Panc1 (cell line): Measurements from ENCODE around the gene LMTK2. TPM values are rescaled to one million over a fixed set of nuclear protein-coding genes. Genes with fewer than 3 reads are reported as not detected.

Source experiments
- ATAC-seq: fragments of 200-7000 bp; cut with Tn5 transposase; 2 replicates; pipeline ENCODE4 v1.9.1; 2020; ENCODE audit warnings: mild to moderate bottlenecking, moderate library complexity
- BruUV-seq: library from RNA; stranded (reverse); fragments of 400-500 nt; replicated peaks from 2 replicates; lab custom pipeline; 2021; lab: Mats Ljungman, UMichigan
- CTCF ChIA-PET: fragments of 300-600 bp; sonication (Branson Sonifier 250); formaldehyde crosslinking; loops from one replicate; lab custom pipeline; 2022; ENCODE audit warnings: antibody characterized with exemption; lab: Charles Lee
- POLR2A ChIA-PET: fragments of 300-600 bp; sonication (Branson Sonifier 250); formaldehyde crosslinking; loops from one replicate; lab custom pipeline; 2022; ENCODE audit warnings: antibody characterized with exemption; lab: Charles Lee
- DNase-seq: peaks from one replicate; pipeline ENCODE4 v3.0.0-alpha.2; 2010; ENCODE audit warnings: low read depth, low spot score
- H3K27ac ChIP-seq: 2 replicates; pipeline ENCODE4 v1.5.1; 2011; ENCODE audit warnings: mild to moderate bottlenecking, low read length, inconsistent platforms
- H3K27me3 ChIP-seq: fragments of 200-500 bp; sonication (Bioruptor generic); 2 replicates; pipeline ENCODE4 v1.6.0; 2014; ENCODE audit warnings: low read length, inconsistent platforms; ENCODE audit not compliant: control insufficient read depth, insufficient read depth
- H3K36me3 ChIP-seq: fragments of 200-500 bp; sonication (Bioruptor generic); 2 replicates; pipeline ENCODE4 v1.5.1; 2014; ENCODE audit warnings: inconsistent platforms, mild to moderate bottlenecking, low read length, moderate library complexity; ENCODE audit not compliant: control insufficient read depth, insufficient read depth
- H3K4me1 ChIP-seq: 2 replicates; pipeline ENCODE4 v1.5.1; 2011; ENCODE audit warnings: inconsistent platforms, mild to moderate bottlenecking, low read length, moderate library complexity; ENCODE audit not compliant: control insufficient read depth, insufficient read depth
- H3K4me3 ChIP-seq, 2 experiments: 2 replicates each; pipeline ENCODE4 v1.5.1; 2011 to 2012; ENCODE audit warnings: low read depth in 2 of 2, low read length in 2 of 2, mild to moderate bottlenecking in 2 of 2, inconsistent platforms in 1 of 2, moderate library complexity in 1 of 2
- H3K9me3 ChIP-seq: fragments of 200-500 bp; sonication (Bioruptor generic); 2 replicates; pipeline ENCODE4 v1.5.1; 2014; ENCODE audit warnings: low read depth, mild to moderate bottlenecking, inconsistent platforms, low read length, moderate library complexity; ENCODE audit not compliant: control insufficient read depth, insufficient read depth
- CTCF ChIP-seq: fragments of 450-650 bp; IDR thresholded peaks from 2 replicates; pipeline ENCODE4 v1.5.1; 2017; ENCODE audit warnings: mild to moderate bottlenecking
- POLR2AphosphoS5 ChIP-seq: IDR thresholded peaks from 2 replicates; pipeline ENCODE4 v1.6.1; 2012; ENCODE audit warnings: mild to moderate bottlenecking, low read depth, low read length, moderate library complexity
- REST ChIP-seq, 2 experiments: IDR thresholded peaks; 2 replicates each; pipeline ENCODE4 v1.6.1; 2011 to 2012; ENCODE audit warnings: low read depth in 2 of 2, control low read depth in 1 of 2, low read length in 1 of 2, mild to moderate bottlenecking in 1 of 2, moderate library complexity in 1 of 2; ENCODE audit not compliant: insufficient read depth in 1 of 2
- SIN3A ChIP-seq: IDR thresholded peaks from 2 replicates; pipeline ENCODE4 v1.6.1; 2012; ENCODE audit warnings: low read depth, mild to moderate bottlenecking, low read length, moderate library complexity, borderline replicate concordance; ENCODE audit not compliant: insufficient read depth
- TCF7L2 ChIP-seq: IDR thresholded peaks from 2 replicates; pipeline ENCODE4 v1.6.1; 2011; ENCODE audit warnings: mild to moderate bottlenecking, low read depth, low read length, inconsistent platforms
- in situ Hi-C: cut with HindIII; loops from 2 replicates; pipeline ENCODE4 v1.10.0; 2016; ENCODE audit warnings: low sequenced_read_pairs, low pct_unique_long_range_greater_than_20kb
- intact Hi-C: fragments of 100-400 bp; cut with micrococcal nuclease; formaldehyde crosslinking; loops from one replicate; pipeline ENCODE4 v1.10.0; 2022; ENCODE audit not compliant: unreplicated experiment
- total RNA-seq: library from RNA; stranded (reverse); gene quantifications from one replicate; pipeline ENCODE4 v1.2.1, GENCODE V29; 2021; ENCODE audit not compliant: unreplicated experiment

LMTK2 gene
- total RNA-seq, 1 experiment from 2014 or later, result 25.4 TPM

GRCh38 chr7:98257701-98258100 is 151.0 kb downstream of the LMTK2 start:
- CTCF ChIA-PET, result no interaction called here
- no peak overlapping the region for H3K27ac ChIP-seq
- no TSS peak for BruUV-seq
- intact Hi-C loops, result no loop called here
- POLR2A ChIA-PET, result no interaction called here
- TF ChIP-seq CTCF (no peak), POLR2AphosphoS5 (no peak), TCF7L2 (no peak), REST (IDR thresholded peaks at IDR 0.05; ENCODE audit: insufficient read depth in 1 of 2, low read depth in 2 of 2, low read length in 1 of 2) (no peak), SIN3A (no peak)
- no peaks in the 10 kb centered on the region for H3K4me1 ChIP-seq
- no peaks in the 10 kb centered on the region for H3K9me3 ChIP-seq
- H3K36me3 ChIP-seq, result no peaks in the 10 kb centered on the region
- H3K27me3 ChIP-seq, result no peaks in the 10 kb centered on the region
- no peak for ATAC-seq
- H3K4me3 ChIP-seq, result no peak overlapping the region
- no peak for DNase-seq
- in situ Hi-C loops, result no loop called here

Other genes with a start within 250 kb of the LMTK2 start
- gene ASNS, start 234.5 kb upstream of the LMTK2 start, total RNA-seq, result 91.4 TPM
- not detected for gene OCM2, start 116.7 kb upstream of the LMTK2 start, total RNA-seq
- gene BHLHA15, start 104.6 kb downstream of the LMTK2 start, total RNA-seq, result 0.26 TPM
- gene TECPR1, start 145.4 kb downstream of the LMTK2 start, total RNA-seq, result 21.0 TPM
- 344 TPM for gene BRI3, start 174.8 kb downstream of the LMTK2 start, total RNA-seq